HG03575 (cell line): ENCODE results near the gene MPRIP.

ENCODE experiments used
- ATAC-seq: cut with Tn5 transposase; IDR thresholded peaks from one replicate; pipeline ENCODE4 v1.9.1; 2021; ENCODE audit not compliant: unreplicated experiment, insufficient number of reproducible peaks, low FRiP score; ENCODE audit errors: extremely low read depth

The MPRIP gene

DNA sequence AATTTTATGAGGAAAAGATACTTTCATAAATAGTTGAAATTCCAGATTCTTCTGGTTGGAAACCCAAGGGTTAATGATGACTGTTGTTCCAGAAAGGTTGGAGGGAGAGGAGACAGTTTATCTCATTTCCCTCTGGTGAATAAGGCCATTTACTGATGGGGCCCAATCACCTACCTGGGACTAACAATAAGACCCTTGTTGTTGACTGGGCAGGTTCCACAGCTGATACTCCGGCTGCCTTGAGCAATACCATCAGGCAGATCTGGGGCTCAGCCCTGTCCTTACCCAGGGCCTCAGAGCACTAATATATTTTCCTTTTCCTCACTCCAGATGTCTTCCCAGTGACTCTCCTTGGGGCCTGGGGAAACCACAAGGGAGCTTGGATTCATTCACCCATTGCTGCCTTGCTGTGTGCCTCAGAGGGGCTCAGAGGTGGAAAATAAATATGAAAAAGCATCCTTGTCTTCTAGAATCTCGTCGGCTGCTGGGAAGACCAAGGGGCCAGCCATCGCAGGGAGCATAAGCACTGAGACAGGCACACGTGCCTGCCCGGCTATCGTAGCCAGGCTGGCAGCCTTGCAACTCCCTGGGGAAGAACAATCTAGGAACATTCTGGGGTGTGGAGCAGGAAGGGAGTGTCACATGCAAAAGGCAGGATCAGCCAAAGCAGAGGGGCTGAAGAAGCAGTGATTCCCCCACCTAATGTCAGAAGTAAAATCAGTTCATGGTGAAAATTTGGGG is 54.4 kb downstream of the MPRIP start:
- ATAC-seq, result no peak

DNA sequence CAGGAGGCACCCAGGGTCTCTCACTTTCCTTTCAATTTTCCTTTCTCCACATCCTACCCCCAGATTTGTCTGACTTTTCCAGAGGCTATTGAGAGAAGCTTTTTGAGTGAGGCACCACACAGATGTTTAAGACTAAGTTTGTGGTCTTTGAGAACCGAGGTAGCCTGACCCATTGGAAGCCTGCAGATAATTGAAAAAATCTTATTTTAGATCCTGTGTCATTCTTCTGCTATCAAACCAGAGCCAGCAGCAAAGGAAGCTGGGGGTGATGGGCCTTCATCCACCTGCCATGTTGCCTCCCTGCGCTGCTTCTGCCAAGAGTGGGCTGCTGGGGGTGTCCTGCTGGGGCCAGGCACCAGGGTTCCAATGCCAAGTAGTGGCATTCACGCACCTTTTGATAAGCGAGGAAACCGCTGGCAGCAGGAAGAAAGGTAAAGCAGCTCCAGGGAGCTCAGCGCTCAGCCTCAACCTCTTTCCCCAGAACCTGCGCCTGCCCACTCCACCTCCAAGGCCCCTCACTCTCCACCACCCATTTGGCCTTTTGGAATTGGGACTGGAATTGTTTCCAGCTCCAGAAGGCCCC is 55.6 kb downstream of the MPRIP start:
- no peak for ATAC-seq

DNA sequence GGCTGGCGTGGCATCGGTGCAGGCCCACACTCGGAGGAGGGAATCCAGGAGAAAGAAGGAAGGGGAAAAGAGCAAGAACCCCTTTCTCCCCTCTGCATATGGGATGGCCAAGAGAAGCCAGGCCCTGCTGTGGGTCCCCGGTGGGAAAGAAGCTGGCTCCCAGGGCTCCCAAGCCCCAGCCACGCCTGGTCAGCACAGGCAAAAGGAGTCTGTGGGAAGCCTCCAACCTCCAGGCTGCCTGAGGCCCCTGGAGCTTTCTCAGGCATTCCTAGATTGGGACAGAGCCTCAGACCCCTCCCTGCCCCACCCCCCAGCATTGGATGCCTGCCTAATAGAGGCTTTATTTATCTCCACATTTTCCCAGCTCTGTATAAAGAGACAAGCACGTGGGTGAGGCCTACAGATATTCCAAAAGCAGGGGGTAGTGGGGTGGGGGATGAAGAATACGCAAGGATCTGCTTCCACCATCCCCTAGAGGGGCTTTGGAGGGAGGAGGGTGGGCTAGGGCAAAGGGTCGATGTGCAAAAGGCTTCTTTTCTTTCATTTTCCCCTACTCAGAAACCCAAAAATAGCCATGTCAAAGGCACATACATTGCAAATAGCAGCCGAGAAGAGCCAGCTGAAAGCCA is 56.4 kb downstream of the MPRIP start:
- ATAC-seq, result no peak

DNA sequence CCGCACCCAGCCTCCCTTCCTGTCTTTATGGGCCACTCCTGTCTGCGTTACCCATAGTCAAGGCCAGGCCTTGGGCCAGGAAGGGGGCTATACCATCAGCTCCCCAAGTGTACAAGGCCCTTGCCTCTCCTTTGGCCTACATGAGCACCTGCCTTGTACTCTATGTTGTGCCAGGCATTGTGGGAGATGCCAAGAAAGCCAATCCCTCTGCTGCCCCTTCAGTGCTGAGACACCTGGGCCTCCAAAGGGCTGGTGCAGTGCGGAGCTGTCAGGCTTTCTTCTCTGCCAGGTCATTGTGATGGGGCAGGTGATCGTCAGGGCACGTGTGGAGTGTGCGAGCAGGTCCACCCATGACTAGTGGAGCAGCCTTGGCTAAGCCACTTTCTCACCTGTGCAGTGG is 59.9 kb downstream of the MPRIP start:
- ATAC-seq, result no peak

DNA sequence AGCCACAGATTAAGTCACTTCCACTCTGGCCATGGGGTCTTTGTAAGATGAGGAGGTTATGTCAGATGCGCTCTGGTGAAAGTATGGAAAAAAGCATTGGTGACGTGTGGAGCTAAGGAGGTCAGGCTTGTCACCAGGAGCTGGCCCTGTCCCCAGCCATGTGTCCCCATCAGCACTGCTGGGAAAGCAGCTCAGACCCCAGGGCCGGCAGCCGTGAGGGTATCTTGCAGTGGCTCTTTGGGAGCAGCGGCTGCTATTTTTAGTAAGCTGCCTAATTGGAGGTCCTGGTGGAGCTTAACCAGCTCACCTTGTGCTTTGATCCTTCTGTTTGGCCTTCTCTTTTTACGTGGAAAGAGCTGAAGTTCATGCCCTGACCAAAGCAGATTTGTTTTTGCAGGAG is 60.9 kb downstream of the MPRIP start:
- ATAC-seq, result no peak

DNA sequence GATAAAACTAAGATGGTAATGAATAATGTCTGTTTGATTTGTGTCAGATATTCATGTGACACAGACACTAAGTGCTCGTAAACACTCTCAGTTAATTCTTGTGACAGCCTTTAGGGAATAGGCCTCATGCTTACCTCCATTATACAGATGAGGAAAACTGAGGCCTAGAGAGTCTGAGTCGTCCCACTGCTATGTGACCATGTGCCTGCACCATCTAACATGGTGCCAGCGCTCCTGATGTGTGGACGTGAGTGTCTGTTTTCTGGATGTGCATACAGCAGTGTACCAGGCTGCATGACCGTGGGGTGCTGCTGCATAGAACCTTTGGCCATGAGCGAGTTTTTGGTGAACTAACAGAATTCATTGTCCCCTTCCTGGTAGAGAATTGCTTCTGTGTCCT is 61.8 kb downstream of the MPRIP start:
- ATAC-seq, result no peak

DNA sequence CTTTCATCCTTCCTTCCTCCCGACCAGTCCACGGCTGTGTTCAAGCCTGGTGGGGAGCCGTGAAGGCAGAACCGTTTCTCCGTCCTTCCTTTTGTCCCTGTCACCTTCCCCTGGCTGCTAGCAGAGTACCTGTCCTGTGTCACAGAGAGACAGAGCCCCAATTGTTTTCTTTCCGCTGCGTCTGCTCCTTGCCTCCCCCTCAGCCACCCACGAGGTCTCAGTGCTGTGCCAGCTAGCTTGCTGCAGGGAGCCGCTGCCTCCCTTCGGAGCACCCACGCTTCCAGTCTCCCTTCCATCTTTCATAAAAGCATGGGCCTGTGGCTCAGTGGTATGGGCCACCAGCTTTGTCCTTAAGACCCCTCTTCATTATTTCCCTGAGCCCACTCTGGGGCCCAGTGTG is 62.2 kb downstream of the MPRIP start:
- no peak for ATAC-seq

DNA sequence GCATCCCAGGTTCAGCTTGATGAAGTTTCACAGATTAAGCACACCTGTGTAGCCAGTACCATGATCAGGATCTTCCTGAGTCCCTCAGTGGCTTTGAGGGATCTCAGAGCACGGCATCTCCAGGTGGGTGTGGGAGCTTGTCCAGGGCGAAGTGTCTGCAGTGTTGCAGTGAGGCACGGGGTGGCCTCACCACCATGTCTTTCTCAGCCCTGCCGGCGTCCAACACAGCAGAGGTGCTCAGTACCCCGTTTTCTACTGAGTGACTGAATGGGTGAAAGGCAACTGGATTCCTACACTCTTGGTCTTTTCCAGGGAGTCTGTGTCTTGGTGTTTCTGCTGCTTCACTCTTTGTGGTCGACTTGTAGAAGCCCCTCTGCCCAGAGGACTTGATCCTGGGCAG is 63.7 kb downstream of the MPRIP start:
- no peak for ATAC-seq

DNA sequence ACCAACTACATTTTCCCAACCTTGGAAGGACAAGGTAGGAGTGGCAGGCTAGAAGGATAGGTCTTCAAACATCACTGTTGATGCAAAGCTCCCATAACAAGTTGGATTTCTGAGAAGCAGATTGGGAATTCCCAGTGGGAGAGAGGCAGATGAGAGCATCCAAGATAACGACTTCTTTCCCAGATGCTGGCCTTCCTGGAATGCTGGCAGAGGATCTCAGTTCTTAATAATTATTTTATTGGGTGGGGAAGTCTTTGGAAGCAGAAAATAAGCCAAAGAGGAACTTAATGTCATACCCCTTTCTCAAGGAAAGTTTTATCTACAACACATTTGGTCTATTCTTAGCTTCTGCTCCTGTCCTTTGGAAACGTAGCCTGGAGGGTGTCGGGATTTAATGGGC is 64.5 kb downstream of the MPRIP start:
- ATAC-seq, result no peak

DNA sequence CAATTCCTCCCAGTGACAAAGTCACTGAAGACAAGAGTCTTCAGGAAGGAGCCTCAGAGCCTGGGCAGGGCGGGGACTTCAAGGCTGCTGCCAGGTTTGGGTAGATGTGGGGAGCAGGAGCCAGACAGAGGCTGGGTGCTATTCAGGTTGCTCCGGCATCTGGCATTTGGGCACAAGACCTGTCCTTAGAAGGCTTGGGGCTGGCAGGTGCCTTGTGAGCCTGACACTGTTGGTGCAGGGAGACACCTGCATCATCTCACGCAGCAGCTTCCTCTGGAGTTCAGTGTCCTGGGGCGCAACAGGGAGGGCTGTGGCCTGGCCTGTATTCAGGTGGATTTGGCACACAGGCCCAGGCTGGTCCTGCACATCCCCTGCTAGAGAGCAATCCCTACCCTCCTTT is 65.0 kb downstream of the MPRIP start:
- ATAC-seq, result no peak

DNA sequence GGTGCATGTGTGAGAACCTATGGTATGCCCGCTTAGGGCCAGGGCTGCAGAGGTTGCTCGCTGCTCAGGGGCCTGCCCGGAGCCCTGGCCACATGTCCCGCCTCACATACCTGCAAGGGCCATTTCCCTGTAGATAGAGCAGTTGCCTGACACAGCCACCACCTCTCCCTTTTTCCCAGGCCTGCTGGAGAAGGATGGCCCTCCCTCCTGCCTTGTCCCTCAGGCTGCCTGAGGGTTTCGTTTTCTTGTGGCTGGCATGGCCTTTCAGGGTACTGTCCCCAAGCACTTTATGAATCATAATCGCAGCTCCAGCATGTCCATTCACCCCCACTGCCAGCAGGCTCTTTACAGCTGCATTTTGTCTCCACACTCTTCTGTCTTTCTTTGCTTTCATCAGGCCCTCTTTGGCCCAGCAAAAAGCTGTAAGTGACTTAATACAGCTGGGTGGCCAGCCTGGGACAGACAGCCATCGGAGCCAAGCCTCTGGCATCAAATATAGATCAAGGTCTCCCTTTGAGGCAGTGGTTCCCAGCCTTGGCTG is 65.7 kb downstream of the MPRIP start:
- no peak for ATAC-seq

DNA sequence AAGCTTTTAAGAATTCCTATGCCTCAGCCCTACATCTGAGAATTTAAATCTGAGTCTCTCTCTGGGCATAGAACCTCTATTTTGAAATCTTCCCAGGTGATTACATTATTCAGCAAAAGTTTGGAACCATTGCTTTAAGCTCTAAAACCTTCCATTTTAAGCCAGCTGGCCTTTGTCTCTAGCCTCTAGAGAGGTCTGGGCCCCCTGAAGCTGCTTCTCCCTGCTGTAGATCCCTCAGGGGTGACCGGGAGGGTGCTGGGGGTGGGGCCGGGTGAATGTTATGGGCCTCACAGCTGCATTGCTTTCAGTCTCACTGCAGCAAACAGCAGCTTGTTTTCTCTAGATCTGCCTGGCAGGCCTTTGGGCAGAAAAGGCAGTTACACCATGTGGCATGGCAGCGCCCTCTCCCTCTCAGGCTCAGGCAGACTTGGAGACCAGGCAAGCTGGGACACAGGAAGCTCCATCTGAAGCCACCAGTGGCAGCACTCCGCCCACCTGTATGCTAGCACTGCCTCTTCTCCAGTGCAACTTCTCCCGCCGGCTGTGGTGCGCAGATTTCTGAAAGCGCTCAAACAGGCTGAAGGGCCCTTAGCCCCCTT is 66.3 kb downstream of the MPRIP start:
- no peak for ATAC-seq

DNA sequence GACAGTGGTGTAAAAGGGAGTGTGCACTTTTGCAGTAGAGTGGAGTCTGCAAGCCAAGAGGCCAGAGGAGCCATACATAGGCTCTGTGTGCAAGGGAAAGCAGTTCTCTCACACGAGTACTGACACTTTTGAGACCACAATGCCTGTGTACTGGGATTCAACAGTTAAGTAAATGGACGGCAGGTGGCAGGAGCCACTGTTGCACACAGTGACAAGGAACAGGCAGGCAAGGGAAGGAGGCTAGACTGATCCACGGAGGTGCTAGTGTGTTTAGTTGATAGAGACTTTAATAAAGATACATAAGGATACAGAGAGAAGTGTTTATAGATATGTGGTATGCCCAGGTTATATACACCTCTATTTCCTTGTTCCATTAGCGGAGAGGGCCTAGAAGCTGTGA is 67.0 kb downstream of the MPRIP start:
- no peak for ATAC-seq

DNA sequence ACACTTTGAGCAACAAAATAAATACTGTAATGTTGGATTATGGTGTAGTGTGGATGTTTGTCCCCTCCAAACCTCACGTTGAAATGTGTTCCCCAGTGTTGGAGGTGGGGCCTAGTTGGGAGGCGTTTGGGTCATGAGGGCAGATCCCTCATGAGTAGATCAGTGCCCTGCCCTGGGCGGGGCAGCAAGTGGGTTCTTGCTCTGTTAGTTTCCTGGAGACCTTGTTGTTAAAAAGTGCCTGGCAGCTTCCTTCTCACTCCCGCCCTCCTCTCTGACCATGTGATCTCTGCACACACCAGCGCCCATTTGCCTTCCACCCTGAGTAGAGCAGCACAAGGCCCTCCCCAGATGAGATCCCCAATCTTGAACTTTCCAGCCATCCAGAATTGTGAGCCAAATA is 67.7 kb downstream of the MPRIP start:
- ATAC-seq, result no peak

DNA sequence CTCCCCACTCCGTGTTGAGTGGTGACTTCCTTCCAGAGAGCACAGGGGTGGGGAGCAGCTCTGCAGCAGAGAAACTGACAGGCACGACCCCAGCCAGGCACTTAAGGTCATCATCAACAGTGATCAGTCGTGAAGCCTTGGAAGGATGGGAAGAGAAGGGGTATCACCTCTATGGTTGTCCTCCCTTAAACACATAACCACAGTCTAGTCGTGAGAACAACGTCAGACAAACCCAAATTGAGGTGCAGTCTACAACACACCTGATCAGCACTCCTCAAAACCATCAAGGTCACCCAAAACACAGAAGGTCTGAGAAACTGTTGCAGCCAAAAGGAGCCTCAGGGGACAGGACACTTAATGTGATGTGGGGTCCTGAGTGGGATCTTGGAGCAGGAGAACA is 68.3 kb downstream of the MPRIP start:
- ATAC-seq, result no peak

DNA sequence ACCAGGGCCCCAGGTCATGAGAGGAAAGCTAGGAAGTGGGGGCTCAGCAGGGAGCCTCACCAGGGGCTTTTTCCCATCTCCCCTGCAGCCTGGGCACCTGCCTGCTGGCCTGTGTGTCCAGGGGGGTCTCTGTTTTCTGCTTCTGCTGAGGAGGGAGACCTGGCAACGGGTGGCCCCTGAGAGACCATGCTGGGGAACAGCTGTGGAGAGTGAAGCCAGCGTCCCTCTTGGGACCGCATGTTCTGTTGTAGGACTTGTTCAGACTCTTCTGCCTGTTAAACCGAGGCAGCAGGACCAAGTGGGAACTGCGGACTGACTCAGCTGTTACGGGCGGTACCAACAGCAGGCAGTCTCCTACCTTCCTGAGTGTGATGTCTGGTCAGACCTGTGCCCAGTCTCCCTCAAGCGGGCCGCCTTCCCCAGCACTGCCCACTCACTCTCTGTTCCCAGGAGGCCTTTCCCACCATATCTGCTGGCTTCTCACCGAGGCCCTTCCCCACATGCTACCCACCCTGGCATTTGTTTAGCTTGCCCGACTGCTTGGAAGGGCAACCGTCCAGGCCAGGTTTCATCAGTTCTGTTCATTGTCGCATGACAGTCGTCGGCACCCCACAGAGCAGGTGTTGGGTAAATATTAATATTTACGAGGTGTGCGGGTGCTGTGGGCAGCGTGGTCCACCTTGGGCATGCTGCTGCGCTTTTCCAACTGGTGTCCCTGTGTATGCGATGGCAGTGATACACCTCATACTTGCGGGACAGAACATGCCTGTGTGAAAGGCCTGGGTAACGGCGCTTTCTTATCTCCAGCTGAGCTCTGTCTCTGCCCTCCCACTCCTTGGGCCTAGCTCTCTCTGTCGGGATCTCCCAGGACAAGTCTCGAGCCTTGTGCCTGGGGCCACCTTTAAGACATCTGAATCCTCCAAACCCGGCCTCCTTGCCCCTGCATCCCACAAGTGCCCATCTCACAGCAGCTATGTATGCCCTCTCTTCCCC is 69.4 kb downstream of the MPRIP start:
- no peak for ATAC-seq

DNA sequence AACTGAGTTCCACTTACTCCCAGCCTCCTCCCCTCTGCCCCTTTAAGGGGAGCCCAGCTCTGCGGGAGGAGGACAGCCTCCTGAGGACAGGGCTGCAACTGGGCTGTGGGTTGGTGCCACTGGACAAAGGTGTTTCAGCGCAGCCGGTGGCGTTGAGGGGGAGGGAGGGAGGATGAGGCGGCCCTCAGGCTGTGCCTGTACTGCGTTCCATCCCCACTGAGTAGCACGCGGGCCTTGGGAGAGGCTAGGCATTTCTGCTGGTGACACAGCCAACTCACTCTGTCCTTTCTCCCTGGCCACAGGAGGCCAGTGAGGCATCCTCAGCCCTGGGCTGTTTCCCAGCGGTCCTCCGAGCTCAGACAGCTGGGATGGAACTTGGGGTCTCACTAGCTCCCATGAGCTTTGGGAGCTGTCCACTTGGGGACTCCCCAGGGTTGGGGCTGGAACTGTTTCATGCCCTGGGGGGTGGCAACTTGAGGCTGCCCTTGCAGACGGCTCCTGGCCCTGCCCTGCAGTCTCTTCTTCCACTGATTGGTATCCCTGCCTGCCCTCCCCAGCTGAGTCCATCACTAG is 70.5 kb downstream of the MPRIP start:
- no peak for ATAC-seq

DNA sequence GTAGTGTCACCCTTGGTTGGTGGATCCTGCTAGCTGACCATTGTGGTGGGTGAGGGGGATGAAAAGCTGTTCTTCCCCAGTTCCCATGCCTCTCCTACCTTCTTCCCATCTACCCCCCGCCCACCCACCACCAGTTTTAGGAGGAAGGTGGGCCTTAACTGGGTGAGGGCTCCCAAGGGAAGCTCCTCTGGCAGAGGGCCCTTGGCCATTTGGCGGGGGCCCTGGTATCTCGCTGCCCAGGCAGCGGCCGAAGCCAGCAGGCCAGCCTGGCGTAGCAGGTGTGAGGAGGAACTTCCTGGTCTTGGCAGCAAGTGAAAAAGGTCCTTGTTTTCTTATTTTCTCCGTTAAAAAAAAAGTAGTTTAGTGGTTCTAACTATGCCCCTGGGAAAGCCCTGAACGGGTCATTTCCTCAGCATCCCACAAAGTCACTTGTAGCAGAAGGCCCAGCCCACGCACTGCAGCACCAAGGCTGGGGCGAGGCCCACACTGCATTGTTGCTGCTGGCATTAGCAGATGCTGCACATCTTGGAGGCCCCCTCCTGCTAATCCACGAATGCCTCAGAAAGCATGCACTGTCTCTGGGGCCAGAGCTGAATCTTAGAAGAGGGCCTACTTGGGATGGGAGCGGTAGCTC is 72.5 kb downstream of the MPRIP start:
- ATAC-seq, result no peak
